Vagina (tissue), 2 donors: ENCODE results near the gene TMA16.

ENCODE experiments used
- POLR2A ChIP-seq, 2 donors: fragments of 450-650 bp; IDR thresholded peaks; one replicate each; pipeline ENCODE4 v1.6.1; 2017; ENCODE audit warnings: antibody characterized with exemption in 2 of 2, mild to moderate bottlenecking in 2 of 2, moderate library complexity in 2 of 2
- TF ChIP-seq, protein P1 (sequence below), 3 experiments: fragments of 450-650 bp in 2 of 3; fragments of 200-600 bp in 1 of 3; sonication (generic) in 1 of 3; IDR thresholded peaks; one replicate each; pipeline ENCODE4 v1.5.1; 2017 to 2019; ENCODE audit warnings: antibody characterized with exemption in 3 of 3, mild to moderate bottlenecking in 2 of 3, moderate library complexity in 2 of 3

- TF ChIP-seq, protein P1, sequence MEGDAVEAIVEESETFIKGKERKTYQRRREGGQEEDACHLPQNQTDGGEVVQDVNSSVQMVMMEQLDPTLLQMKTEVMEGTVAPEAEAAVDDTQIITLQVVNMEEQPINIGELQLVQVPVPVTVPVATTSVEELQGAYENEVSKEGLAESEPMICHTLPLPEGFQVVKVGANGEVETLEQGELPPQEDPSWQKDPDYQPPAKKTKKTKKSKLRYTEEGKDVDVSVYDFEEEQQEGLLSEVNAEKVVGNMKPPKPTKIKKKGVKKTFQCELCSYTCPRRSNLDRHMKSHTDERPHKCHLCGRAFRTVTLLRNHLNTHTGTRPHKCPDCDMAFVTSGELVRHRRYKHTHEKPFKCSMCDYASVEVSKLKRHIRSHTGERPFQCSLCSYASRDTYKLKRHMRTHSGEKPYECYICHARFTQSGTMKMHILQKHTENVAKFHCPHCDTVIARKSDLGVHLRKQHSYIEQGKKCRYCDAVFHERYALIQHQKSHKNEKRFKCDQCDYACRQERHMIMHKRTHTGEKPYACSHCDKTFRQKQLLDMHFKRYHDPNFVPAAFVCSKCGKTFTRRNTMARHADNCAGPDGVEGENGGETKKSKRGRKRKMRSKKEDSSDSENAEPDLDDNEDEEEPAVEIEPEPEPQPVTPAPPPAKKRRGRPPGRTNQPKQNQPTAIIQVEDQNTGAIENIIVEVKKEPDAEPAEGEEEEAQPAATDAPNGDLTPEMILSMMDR (IDR thresholded peaks at IDR 0.05), result no peak
- TF ChIP-seq POLR2A (IDR thresholded peaks at IDR 0.05), result no peak
Observed at GRCh38 chr4:163492951-163493504, 1.5 kb upstream of the TMA16 start.
